NB4 (cell line): ENCODE results near the gene NSUN6.
"Not testable (repeated sequence)": the region's sequence is repeated elsewhere in the genome, so short reads cannot be mapped to it uniquely, and the experiment has no call there.

Experiments used
- DNase-seq: peaks from one replicate; pipeline ENCODE4 v3.0.0; 2010; ENCODE audit warnings: low read depth
- H3K4me3 ChIP-seq: one replicate; pipeline ENCODE4 v1.5.1; 2011; ENCODE audit warnings: mild to moderate bottlenecking, low read depth, low read length, moderate library complexity
- MYC ChIP-seq: IDR thresholded peaks from 2 replicates; pipeline ENCODE4 v1.6.1; 2011; ENCODE audit warnings: low read depth, low read length
- POLR2A ChIP-seq: IDR thresholded peaks from 2 replicates; pipeline ENCODE4 v1.6.1; 2011; ENCODE audit warnings: mild to moderate bottlenecking; ENCODE audit not compliant: insufficient read length; ENCODE audit errors: extremely low read depth
- TF ChIP-seq, protein P1 (sequence below): IDR thresholded peaks from one replicate; pipeline ENCODE4 v1.5.1; 2012; ENCODE audit warnings: low read depth, low read length
- TF ChIP-seq, protein P2 (sequence below): IDR thresholded peaks from 2 replicates; pipeline ENCODE4 v1.6.1; 2011; ENCODE audit warnings: low read depth, low read length

The NSUN6 gene

DNA sequence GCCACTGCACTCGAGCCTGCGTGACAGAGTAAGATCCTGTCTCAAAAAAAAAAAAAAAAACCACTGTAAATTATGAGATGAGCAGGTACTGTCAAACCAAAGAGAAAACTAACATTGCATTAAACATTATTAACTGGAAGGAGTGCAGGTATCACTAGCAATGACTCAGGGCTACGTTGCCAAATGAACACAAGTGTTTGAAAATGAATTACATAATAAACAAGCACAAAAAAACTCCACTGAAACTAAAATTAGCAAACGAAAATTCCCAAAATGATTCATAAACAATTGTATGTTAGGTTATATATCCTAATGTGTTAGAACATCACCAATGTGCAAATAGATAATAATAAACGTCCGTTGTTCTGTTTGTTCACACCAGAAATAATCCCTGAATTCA is 42.8 kb downstream of the NSUN6 start:
- no peak for DNase-seq
- no peak for TF ChIP-seq POLR2A
- H3K4me3 ChIP-seq: no peak overlapping the region

DNA sequence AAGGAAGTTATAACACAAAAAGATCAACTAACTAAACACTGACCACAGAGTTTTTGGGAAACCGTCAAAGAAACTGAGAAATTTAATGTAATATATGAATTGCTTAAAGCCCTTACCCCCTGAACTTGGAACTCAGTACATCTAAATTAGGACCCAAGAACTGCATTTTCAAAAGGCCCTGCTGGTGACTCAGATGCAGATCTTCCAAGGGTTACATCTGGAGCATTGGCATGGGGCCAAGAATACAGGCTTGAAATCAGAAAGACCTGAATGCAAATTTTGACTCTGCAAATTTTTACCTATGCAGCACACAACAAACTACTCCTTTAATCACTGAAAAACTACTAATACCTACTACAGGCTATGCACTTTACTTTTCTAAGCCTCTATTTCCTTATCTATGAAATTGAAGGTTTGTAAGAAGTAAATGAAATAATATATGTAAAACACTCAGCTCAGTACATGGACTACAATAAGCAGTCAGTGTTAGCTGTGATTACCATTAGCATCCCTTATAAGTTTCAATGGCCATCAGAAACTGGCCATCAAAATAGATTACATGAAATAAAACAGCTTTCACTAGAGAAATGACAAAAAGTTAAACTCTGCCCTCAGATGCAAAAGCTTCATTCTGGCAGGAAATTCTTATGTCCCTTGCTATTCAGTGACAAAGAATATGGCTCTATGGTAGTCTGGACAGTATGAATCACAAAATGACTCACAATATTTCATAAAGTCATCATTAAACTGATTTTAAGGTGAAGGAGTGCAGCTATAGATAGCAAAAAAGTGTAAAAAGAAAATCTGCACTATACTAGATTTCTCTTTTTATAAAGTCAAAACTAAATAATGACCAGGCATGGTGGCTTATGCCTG is 43.6 kb downstream of the NSUN6 start:
- TF ChIP-seq, protein P1, sequence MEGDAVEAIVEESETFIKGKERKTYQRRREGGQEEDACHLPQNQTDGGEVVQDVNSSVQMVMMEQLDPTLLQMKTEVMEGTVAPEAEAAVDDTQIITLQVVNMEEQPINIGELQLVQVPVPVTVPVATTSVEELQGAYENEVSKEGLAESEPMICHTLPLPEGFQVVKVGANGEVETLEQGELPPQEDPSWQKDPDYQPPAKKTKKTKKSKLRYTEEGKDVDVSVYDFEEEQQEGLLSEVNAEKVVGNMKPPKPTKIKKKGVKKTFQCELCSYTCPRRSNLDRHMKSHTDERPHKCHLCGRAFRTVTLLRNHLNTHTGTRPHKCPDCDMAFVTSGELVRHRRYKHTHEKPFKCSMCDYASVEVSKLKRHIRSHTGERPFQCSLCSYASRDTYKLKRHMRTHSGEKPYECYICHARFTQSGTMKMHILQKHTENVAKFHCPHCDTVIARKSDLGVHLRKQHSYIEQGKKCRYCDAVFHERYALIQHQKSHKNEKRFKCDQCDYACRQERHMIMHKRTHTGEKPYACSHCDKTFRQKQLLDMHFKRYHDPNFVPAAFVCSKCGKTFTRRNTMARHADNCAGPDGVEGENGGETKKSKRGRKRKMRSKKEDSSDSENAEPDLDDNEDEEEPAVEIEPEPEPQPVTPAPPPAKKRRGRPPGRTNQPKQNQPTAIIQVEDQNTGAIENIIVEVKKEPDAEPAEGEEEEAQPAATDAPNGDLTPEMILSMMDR: no peak
- TF ChIP-seq, protein P2, sequence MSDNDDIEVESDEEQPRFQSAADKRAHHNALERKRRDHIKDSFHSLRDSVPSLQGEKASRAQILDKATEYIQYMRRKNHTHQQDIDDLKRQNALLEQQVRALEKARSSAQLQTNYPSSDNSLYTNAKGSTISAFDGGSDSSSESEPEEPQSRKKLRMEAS: no peak
- no peak for DNase-seq
- H3K4me3 ChIP-seq: no peak overlapping the region

DNA sequence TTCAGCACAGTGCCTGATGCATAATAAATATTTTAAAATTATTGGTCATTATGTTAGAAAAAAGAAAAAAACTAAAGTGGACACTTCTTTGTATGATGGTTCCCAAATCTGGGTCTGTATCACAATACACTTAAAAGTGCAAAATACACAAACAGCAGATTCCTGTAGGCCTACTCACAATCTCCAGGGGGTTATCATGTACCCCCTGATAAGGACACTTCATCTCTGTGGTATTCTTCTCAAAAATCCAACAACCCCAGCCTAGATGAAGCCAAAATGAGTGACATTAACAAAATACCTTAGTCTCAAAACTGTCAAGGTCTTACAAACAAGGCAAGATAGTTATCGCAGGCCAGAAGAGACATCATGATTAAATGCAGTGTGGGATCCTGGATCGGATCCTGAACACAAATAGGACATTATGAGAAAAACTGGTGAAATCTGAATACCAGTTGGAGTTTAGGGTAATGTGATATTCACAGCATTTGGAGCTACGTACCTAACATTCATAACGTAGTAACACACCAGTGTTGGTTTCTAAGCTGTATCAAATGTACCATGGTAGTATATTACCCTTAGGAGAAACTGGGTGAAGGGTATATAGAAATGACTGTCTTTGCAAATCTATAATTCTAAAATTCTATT is 45.2 kb downstream of the NSUN6 start:
- H3K4me3 ChIP-seq: no peak overlapping the region

DNA sequence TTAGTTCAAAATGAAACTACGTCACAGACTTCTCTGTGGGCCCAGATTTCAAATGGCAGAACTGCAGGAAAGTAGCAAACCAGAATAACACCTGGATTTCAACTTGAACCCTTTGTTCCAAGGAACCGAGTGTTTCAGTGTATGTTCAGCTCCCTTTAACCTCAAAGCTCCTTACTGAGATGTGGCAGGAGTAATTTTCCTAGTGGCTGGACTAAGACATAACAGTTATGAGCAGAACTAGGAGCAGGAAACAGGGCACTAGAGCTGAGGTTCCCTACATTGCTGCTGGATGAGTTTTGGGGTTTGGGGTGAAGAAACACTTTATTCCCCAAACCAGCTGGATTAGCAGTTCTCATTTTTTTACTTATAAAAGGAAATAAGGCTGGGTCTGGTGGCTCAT is 50.1 kb downstream of the NSUN6 start:
- TF ChIP-seq MYC (no peak), POLR2A (no peak)
- TF ChIP-seq, protein P2: no peak
- TF ChIP-seq, protein P1: no peak
- H3K4me3 ChIP-seq: no peak overlapping the region
- DNase-seq: no peak

More for the DNA sequence above, 45.2 kb downstream of the NSUN6 start:
- DNase-seq: no peak
- TF ChIP-seq, protein P1: no peak
- no peak for TF ChIP-seq MYC
- no peak for TF ChIP-seq POLR2A
- TF ChIP-seq, protein P2: no peak

DNA sequence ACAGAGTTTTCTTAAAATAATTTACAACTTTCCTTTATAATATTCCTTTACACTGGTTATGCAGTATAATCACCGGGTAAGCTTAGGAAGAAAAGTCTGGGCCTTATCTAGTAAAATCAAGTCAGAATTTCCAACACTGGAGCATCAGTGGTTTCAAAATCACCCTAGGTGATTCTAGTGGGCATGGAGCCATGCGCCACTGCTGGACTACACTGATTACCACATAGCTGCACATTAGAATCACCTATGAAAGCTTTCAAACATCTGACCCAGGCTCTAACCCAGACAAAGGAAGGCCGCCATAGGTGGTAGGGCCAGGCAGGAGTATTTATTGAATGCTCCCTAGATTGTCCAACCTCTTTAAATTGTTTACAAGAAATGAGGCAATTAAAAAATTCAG is 52.0 kb downstream of the NSUN6 start:
- TF ChIP-seq MYC (no peak), POLR2A (no peak)
- TF ChIP-seq, protein P1: no peak
- TF ChIP-seq, protein P2: no peak
- H3K4me3 ChIP-seq: no peak overlapping the region
- no peak for DNase-seq

DNA sequence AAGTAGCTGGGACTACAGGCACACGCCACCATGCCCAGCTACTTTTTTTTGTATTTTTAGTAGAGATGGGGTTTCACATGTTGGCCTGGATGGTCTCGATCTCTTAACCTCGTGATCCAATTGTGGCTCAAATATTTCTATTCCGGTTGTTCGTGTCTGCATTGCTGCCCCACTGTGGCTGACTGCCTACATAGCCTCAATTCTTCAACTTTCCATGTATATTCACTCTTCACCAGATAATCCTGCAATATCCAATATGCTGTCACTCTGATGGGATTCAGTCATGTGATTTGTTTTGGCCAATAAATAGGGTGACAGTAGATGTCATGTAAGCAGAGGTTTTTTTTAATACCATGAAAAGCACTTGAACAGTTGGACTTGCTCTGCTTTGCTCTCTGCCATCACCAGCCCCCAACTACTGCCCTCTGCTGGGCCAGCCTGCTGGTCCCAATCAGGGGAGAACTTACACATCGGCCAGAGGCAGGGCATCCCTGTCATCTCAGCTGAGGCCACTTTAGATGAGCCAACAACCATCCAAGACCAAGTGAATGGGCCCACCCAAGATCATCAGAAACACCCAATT is 56.7 kb downstream of the NSUN6 start:
- TF ChIP-seq POLR2A: no peak
- TF ChIP-seq, protein P1: peak; percentile 42
- peak; percentile 12 for DNase-seq
- no peak overlapping the region for H3K4me3 ChIP-seq

DNA sequence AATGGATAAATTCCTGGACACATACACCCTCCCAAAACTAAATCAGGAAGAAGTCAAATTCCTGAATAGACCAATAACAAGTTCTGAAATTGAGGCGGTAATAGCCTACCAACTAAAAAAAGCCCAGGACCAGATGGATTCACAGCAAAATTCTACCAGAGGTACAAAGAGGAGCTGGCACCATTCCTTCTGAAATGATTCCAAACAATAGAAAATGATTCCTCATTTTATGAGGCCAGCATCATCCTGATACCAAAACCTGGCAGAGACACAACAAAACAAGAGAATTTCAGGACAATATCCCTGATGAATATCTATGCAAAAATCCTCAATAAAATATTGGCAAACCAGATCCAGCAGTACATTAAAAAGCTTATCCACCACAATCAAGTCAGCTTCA is 60.2 kb downstream of the NSUN6 start:
- H3K4me3 ChIP-seq, DNase-seq: not testable (repeated sequence)

DNA sequence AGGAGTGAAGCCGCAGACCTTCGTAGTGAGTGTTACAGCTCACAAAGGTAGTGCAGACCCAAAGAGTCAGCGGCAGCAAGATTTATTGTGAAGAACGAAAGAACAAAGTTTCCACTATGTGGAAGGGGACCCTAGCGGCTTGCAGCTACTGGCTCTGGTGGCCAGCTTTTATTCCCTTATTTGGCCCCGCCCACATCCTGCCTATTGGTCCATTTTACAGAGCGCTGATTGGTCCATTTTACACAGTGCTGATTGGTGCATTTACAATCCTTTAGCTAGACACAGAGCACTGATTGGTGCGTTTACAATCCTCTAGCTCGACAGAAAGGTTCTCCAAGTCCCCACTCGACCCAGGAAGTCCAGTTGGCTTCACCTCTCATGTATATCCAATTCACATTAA is 64.8 kb downstream of the NSUN6 start:
- H3K4me3 ChIP-seq, DNase-seq: not testable (repeated sequence)
